ENCODE results near the gene FAM13A. TPM values are rescaled to one million over a fixed set of nuclear protein-coding genes. Genes with fewer than 3 reads are reported as not detected.

Gene FAM13A
- total and polyA plus RNA-seq, 10 of the 15 experiments (the other 5 are each of a cell fraction or from before 2014, with no cell fraction given) = 0.05 to 1.8 (median 0.27) TPM; not detected in 1

- TF ChIP-seq E2F8 (IDR thresholded peaks at IDR 0.05; ENCODE audit: low read depth, partially characterized antibody) = no peak
- TF ChIP-seq ATF3 (IDR thresholded peaks at IDR 0.05; ENCODE audit: borderline replicate concordance, extremely low read depth, low read depth, low read length) = no peak
- TF ChIP-seq USF2 (IDR thresholded peaks at IDR 0.05; ENCODE audit: borderline replicate concordance, low read depth, low read length) = no peak
- no peak for TF ChIP-seq POLR2AphosphoS2 (IDR thresholded peaks at IDR 0.05; ENCODE audit: low read depth, low read length)
- TF ChIP-seq ZNF687 (IDR thresholded peaks at IDR 0.05) = no peak
These were observed 247.9 kb downstream of the FAM13A start (continued) for GRCh38 chr4:88809101-88809500.

Data from GM12878 (cell line).